B cell (primary cell): ENCODE data around the gene HPD. TPM values are rescaled to one million over a fixed set of nuclear protein-coding genes. Genes with fewer than 3 reads are reported as not detected.

ENCODE experiments used
- ATAC-seq: fragments of 200-7000 bp; cut with Tn5 transposase; one replicate; pipeline ENCODE4 v1.10.0; 2021; ENCODE audit warnings: low read depth, mild to moderate bottlenecking, moderate number of reproducible peaks, moderate library complexity
- CTCF ChIA-PET: fragments of 350-600 bp; sonication (Branson Sonifier 250); formaldehyde crosslinking; loops from one replicate; lab custom pipeline; 2021; ENCODE audit warnings: antibody characterized with exemption, inconsistent platforms; lab: Charles Lee
- POLR2A ChIA-PET: fragments of 350-600 bp; sonication (Branson Sonifier 250); formaldehyde crosslinking; loops from one replicate; lab custom pipeline; 2021; ENCODE audit warnings: antibody characterized with exemption; lab: Charles Lee
- DNase-seq: peaks from one replicate; pipeline ENCODE4 v3.0.0; 2013
- H2AFZ ChIP-seq: 2 replicates; pipeline ENCODE4 v1.6.1; 2012; ENCODE audit warnings: mild to moderate bottlenecking, low read depth, low read length; ENCODE audit not compliant: insufficient read depth, poor library complexity, severe bottlenecking
- H3K27ac ChIP-seq, 2 donors: 1 replicate in 1 of 2; 2 replicates in 1 of 2; pipeline ENCODE4 v1.5.1; 2012 to 2013; ENCODE audit warnings: low read length in 2 of 2, mild to moderate bottlenecking in 2 of 2, moderate library complexity in 1 of 2
- H3K27me3 ChIP-seq, 4 experiments: fragments of 200-600 bp in 1 of 4; sonication (generic) in 1 of 4; replicated peaks in 1 of 4; 1 replicate in 2 of 4; 2 replicates in 2 of 4; pipeline versions ENCODE4 v1.6.1 to v1.7.0; 2013 to 2016; ENCODE audit warnings: low read length in 3 of 4, mild to moderate bottlenecking in 2 of 4, mixed read lengths in 1 of 4, moderate library complexity in 1 of 4; ENCODE audit not compliant: insufficient read depth in 4 of 4, control insufficient read depth in 3 of 4; ENCODE audit errors: control extremely low read depth in 1 of 4
- H3K36me3 ChIP-seq, 2 experiments: replicated peaks in 1 of 2; 1 replicate in 1 of 2; 2 replicates in 1 of 2; pipeline versions ENCODE4 v1.6.1 to v1.7.1; 2013; ENCODE audit warnings: low read length in 1 of 2; ENCODE audit not compliant: insufficient read depth in 2 of 2, control insufficient read depth in 1 of 2; ENCODE audit errors: control extremely low read depth in 1 of 2, extremely low read depth in 1 of 2
- H3K4me1 ChIP-seq, 2 donors: fragments of 200-600 bp in 1 of 2; sonication (generic) in 1 of 2; 1 replicate in 1 of 2; 2 replicates in 1 of 2; pipeline versions ENCODE4 v1.5.1 to v1.6.1; 2013 to 2017; ENCODE audit warnings: low read length in 2 of 2; ENCODE audit not compliant: control insufficient read depth in 2 of 2, insufficient read depth in 2 of 2
- H3K4me2 ChIP-seq: replicated peaks from 2 replicates; pipeline ENCODE3; 2012; ENCODE audit warnings: mild to moderate bottlenecking, low read depth, low read length; ENCODE audit not compliant: poor library complexity, severe bottlenecking
- H3K4me3 ChIP-seq, 5 experiments: fragments of 200-600 bp in 1 of 5; sonication (generic) in 1 of 5; 1 replicate in 3 of 5; 2 replicates in 2 of 5; pipeline versions ENCODE4 v1.5.1 to v1.7.0; 2011 to 2016; ENCODE audit warnings: low read length in 4 of 5, mild to moderate bottlenecking in 4 of 5, low read depth in 2 of 5, control low read depth in 1 of 5, moderate library complexity in 1 of 5; ENCODE audit not compliant: insufficient read depth in 1 of 5; ENCODE audit errors: control extremely low read depth in 1 of 5, extremely low read depth in 1 of 5
- H3K79me2 ChIP-seq: fragments of 200-600 bp; sonication (generic); one replicate; pipeline ENCODE4 v1.6.0; 2016; ENCODE audit warnings: low read length; ENCODE audit not compliant: control insufficient read depth, insufficient read depth
- H3K9ac ChIP-seq: fragments of 200-600 bp; sonication (generic); 2 replicates; pipeline ENCODE4 v1.6.1; 2017; ENCODE audit warnings: mild to moderate bottlenecking, low read length, moderate library complexity
- H3K9me3 ChIP-seq, 3 donors: one replicate each; pipeline versions ENCODE4 v1.6.1 to v1.7.1; 2013; ENCODE audit warnings: low read length in 2 of 3; ENCODE audit not compliant: control insufficient read depth in 2 of 3, insufficient read depth in 1 of 3; ENCODE audit errors: control extremely low read depth in 1 of 3
- H4K20me1 ChIP-seq: 2 replicates; pipeline ENCODE4 v1.6.0; 2012; ENCODE audit warnings: mild to moderate bottlenecking, low read length; ENCODE audit not compliant: insufficient read depth, control insufficient read depth, poor library complexity, severe bottlenecking
- H3K27ac Mint-ChIP-seq: one replicate; pipeline ENCODE4 v1.8.0; 2021; ENCODE audit warnings: mixed read lengths
- H3K27me3 Mint-ChIP-seq: one replicate; pipeline ENCODE4 v1.8.0; 2021; ENCODE audit warnings: mixed read lengths
- H3K4me1 Mint-ChIP-seq: one replicate; pipeline ENCODE4 v1.8.0; 2021; ENCODE audit warnings: mixed read lengths
- H3K4me3 Mint-ChIP-seq: one replicate; pipeline ENCODE4 v1.8.0; 2021; ENCODE audit warnings: mixed read lengths
- H3K9me3 Mint-ChIP-seq: one replicate; pipeline ENCODE4 v1.8.0; 2022; ENCODE audit warnings: mixed read lengths; ENCODE audit not compliant: insufficient read depth
- CTCF ChIP-seq: fragments of 200-600 bp; IDR thresholded peaks from one replicate; pipeline ENCODE4 v1.8.0; 2022; ENCODE audit warnings: antibody characterized with exemption, mild to moderate bottlenecking
- EZH2 ChIP-seq: IDR thresholded peaks from 2 replicates; pipeline ENCODE4 v1.6.1; 2012; ENCODE audit warnings: borderline replicate concordance, low read depth, mild to moderate bottlenecking, moderate library complexity, low read length; ENCODE audit not compliant: insufficient read depth, poor library complexity, severe bottlenecking
- WGBS: methylation state at CpG from one replicate; pipeline ENCODE4 v1.1.5; 2013; ENCODE audit warnings: missing lambda C conversion rate; ENCODE audit not compliant: insufficient coverage; 5-methylcytosine and 5-hydroxymethylcytosine counted together
- intact Hi-C: fragments of 100-400 bp; cut with micrococcal nuclease; formaldehyde crosslinking; loops from one replicate; pipeline ENCODE4 v1.10.0; 2022
- polyA plus RNA-seq: library from polyadenylated mRNA; depleted of rRNA; stranded (reverse); fragments of >200 nt; gene quantifications from 2 replicates; pipeline ENCODE4 v1.2.3, GENCODE V29; 2012
- total RNA-seq, 2 donors: library from RNA; stranded (reverse); fragments of 120-200 nt in 1 of 2; gene quantifications; 1 replicate in 1 of 2; 2 replicates in 1 of 2; pipeline versions ENCODE4 v1.2.3 to v1.2.4, GENCODE V29; 2013 to 2022

Gene HPD
- total and polyA plus RNA-seq, 2 donors (not counting 1 experiment from before 2014, with no cell fraction given): not detected

DNA sequence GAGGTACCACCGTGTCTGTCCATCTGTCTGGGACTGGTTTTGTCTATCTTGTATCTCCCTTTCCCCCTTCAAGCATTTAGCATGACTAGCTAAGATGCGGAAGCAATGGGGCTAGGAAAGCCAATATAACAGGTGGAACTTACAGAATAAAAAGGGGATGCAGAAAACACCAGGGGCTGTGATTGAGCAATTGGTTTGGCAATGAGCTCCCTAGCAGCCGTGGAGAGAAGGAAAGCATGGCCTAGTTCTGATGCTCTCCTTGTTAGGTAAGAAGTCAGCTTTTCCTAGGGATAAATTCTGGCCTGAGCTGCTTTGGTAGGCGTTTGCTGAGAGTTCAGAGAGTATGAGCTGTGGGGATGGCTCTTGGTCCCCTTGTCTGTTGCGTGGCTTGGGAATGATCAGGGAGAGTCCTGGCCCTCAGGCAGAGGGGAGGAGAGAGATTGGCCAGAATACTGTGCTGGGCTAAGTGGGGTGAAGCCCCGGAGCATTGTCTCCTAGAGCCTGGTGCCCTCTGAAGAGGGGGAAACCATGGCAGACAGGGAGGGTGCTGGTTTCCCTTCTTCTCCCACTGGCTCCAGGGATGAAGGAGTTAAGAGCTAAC is 47.7 kb downstream of the HPD start:
- H3K27ac Mint-ChIP-seq: peak overlapping the region; percentile 87
- no peak for TF ChIP-seq EZH2
- no peak for TF ChIP-seq CTCF
- peak overlapping the region in 3 of 5 experiments; percentile 47 to 53 (median 49) for H3K4me3 ChIP-seq
- peaks cover 93% of the 10 kb centered on the region for H3K79me2 ChIP-seq
- peaks cover 87% of the 10 kb centered on the region for H4K20me1 ChIP-seq
- H3K9ac ChIP-seq: peak overlapping the region; percentile 42
- peak overlapping the region; percentile 84 for H3K4me3 Mint-ChIP-seq
- no peak for ATAC-seq
- peak overlapping the region; percentile 86 for H3K4me2 ChIP-seq
- H3K4me1 ChIP-seq: peaks cover 49 to 59% of the 10 kb centered on the region in 2 donors
- no peaks in the 10 kb centered on the region for H3K9me3 Mint-ChIP-seq
- no peak overlapping the region for H2AFZ ChIP-seq
- peaks cover 56% of the 10 kb centered on the region for H3K4me1 Mint-ChIP-seq
- intact Hi-C loops: loop anchor here (1.0 to 5.0 kb wide), 2 partner anchors 8 to 34 kb away; no protein-coding TSS in a partner anchor
- no peaks in the 10 kb centered on the region for H3K27me3 ChIP-seq
- WGBS: 82% methylated on average over 5 of the region's 6 CpGs
- H3K27ac ChIP-seq: peak overlapping the region; percentile 11 to 61
- peak; percentile 25 for DNase-seq
- POLR2A ChIA-PET: interaction anchor here (0.6 to 13.7 kb wide), 8 partner anchors 8 to 1420 kb away, joined by 3 to 267 read pairs (median 6); partner anchors contain the start of genes PSMD9, RHOF and TMEM120B
- peaks cover 0 to 85% of the 10 kb centered on the region in 2 experiments for H3K36me3 ChIP-seq
- H3K27me3 Mint-ChIP-seq: no peaks in the 10 kb centered on the region
- CTCF ChIA-PET: interaction anchor here (0.6 to 32.7 kb wide), 23 partner anchors 14 to 1127 kb away, joined by 3 to 1947 read pairs (median 3); partner anchors contain the start of genes PSMD9, RHOF, SETD1B and TMEM120B
- no peaks in the 10 kb centered on the region for H3K9me3 ChIP-seq
